GM12878 (cell line): Measurements from ENCODE around the gene TNFRSF8.

Experiments
- BCLAF1 ChIP-seq: fragments of 450-650 bp; IDR thresholded peaks from 2 replicates; pipeline ENCODE4 v1.6.1; 2017; ENCODE audit warnings: antibody characterized with exemption, mild to moderate bottlenecking, moderate library complexity
- CEBPZ ChIP-seq: fragments of 150-350 bp; IDR thresholded peaks from 2 replicates; pipeline ENCODE4 v1.6.1; 2016; ENCODE audit warnings: low read depth, low read length
- CTCF ChIP-seq, 3 experiments: IDR thresholded peaks in 2 of 3; conservative IDR thresholded peaks in 1 of 3; 2 replicates each; pipeline ENCODE4 v1.5.1; 2011; ENCODE audit warnings: low read depth in 3 of 3, low read length in 3 of 3, mild to moderate bottlenecking in 3 of 3, control low read depth in 2 of 3, moderate library complexity in 2 of 3, inconsistent platforms in 1 of 3, mixed read lengths in 1 of 3; ENCODE audit not compliant: control insufficient read depth in 2 of 3, insufficient read depth in 1 of 3; ENCODE audit errors: extremely low read depth in 1 of 3
- EP300 ChIP-seq, 2 experiments: fragments of 150-350 bp in 1 of 2; IDR thresholded peaks; 2 replicates each; pipeline ENCODE4 v1.6.1; 2011 to 2012; ENCODE audit warnings: low read depth in 2 of 2, low read length in 2 of 2, borderline replicate concordance in 1 of 2, improper control_type of control experiment in 1 of 2, inconsistent platforms in 1 of 2; ENCODE audit not compliant: control insufficient read depth in 1 of 2
- ETV6 ChIP-seq, 2 experiments: fragments of 450-650 bp in 1 of 2; IDR thresholded peaks in 1 of 2; conservative IDR thresholded peaks in 1 of 2; 2 replicates each; pipeline ENCODE4 v1.6.1; 2014; ENCODE audit warnings: antibody characterized with exemption in 1 of 2, borderline replicate concordance in 1 of 2, low read depth in 1 of 2, mild to moderate bottlenecking in 1 of 2, moderate library complexity in 1 of 2
- NKRF ChIP-seq: fragments of 450-650 bp; conservative IDR thresholded peaks from 2 replicates; pipeline ENCODE4 v1.6.1; 2017; ENCODE audit warnings: mild to moderate bottlenecking, moderate library complexity
- POLR2A ChIP-seq: IDR thresholded peaks from 2 replicates; pipeline ENCODE4 v1.6.1; 2011; ENCODE audit warnings: low read depth, mild to moderate bottlenecking, low read length
- POLR2AphosphoS5 ChIP-seq: IDR thresholded peaks from 2 replicates; pipeline ENCODE4 v1.6.1; 2011; ENCODE audit warnings: mild to moderate bottlenecking, low read length, inconsistent platforms
- ZNF207 ChIP-seq: fragments of 450-650 bp; IDR thresholded peaks from 2 replicates; pipeline ENCODE4 v1.6.1; 2014; ENCODE audit warnings: antibody characterized with exemption, mild to moderate bottlenecking, borderline replicate concordance
- ZNF687 ChIP-seq: fragments of 450-650 bp; IDR thresholded peaks from 2 replicates; pipeline ENCODE4 v1.6.1; 2017; ENCODE audit warnings: mild to moderate bottlenecking, moderate library complexity

- no peak for TF ChIP-seq CTCF (IDR thresholded peaks at IDR 0.05 in 2 of 3, conservative IDR thresholded peaks at IDR 0.05 in 1 of 3; ENCODE audit: control insufficient read depth in 2 of 3, extremely low read depth in 1 of 3, insufficient read depth in 1 of 3, low read depth in 3 of 3, low read length in 3 of 3)
- TF ChIP-seq EP300 (IDR thresholded peaks at IDR 0.05; ENCODE audit: borderline replicate concordance in 1 of 2, control insufficient read depth in 1 of 2, low read depth in 2 of 2, low read length in 2 of 2), result no peak
- no peak for TF ChIP-seq NKRF
- no peak for TF ChIP-seq ZNF207
- no peak for TF ChIP-seq POLR2AphosphoS5
- TF ChIP-seq ETV6 (conservative IDR thresholded peaks at IDR 0.05 in 1 of 2, IDR thresholded peaks at IDR 0.05 in 1 of 2; ENCODE audit: borderline replicate concordance in 1 of 2, low read depth in 1 of 2), result no peak
- TF ChIP-seq POLR2A, result no peak
- no peak for TF ChIP-seq ZNF687
- TF ChIP-seq CEBPZ, result no peak
- TF ChIP-seq BCLAF1, result no peak
Observed at GRCh38 chr1:12155328-12155727, 92.2 kb downstream of the TNFRSF8 start.
